Tibial nerve (tissue), 4 donors: ENCODE data around the gene PFKFB2. TPM values are rescaled to one million over a fixed set of nuclear protein-coding genes. Genes with fewer than 3 reads are reported as not detected.

ENCODE experiments used
- DNase-seq, 2 donors: peaks; one replicate each; pipeline ENCODE4 v3.0.0-alpha.2; 2019; ENCODE audit warnings: low spot score in 2 of 2
- H3K27ac ChIP-seq, 4 donors: fragments of 200-600 bp; sonication (generic) in 3 of 4; one replicate each; pipeline ENCODE4 v1.5.1; 2017 to 2019; ENCODE audit warnings: mild to moderate bottlenecking in 1 of 4
- H3K27me3 ChIP-seq, 2 donors: fragments of 200-600 bp; sonication (generic) in 1 of 2; one replicate each; pipeline versions ENCODE4 v1.5.1 to v1.6.0; 2017 to 2019
- H3K36me3 ChIP-seq, 3 donors: fragments of 200-600 bp; sonication (generic); one replicate each; pipeline ENCODE4 v1.5.1; 2018 to 2019
- H3K4me1 ChIP-seq, 4 donors: fragments of 200-600 bp; sonication (generic) in 3 of 4; one replicate each; pipeline ENCODE4 v1.5.1; 2017 to 2019
- H3K4me3 ChIP-seq, 4 donors: fragments of 200-600 bp; sonication (generic) in 3 of 4; one replicate each; pipeline ENCODE4 v1.5.1; 2017 to 2019; ENCODE audit warnings: mild to moderate bottlenecking in 1 of 4, moderate library complexity in 1 of 4
- H3K9me3 ChIP-seq, 4 donors: fragments of 200-600 bp; sonication (generic) in 3 of 4; one replicate each; pipeline ENCODE4 v1.5.1; 2017 to 2019
- EP300 ChIP-seq, 2 donors: sonication (generic); formaldehyde crosslinking; IDR thresholded peaks; one replicate each; pipeline ENCODE4 v1.6.1; 2017; ENCODE audit warnings: antibody characterized with exemption in 2 of 2, mild to moderate bottlenecking in 1 of 2
- POLR2A ChIP-seq, 2 donors: fragments of 450-650 bp; IDR thresholded peaks; one replicate each; pipeline ENCODE4 v1.6.1; 2017; ENCODE audit warnings: antibody characterized with exemption in 2 of 2, mild to moderate bottlenecking in 2 of 2, moderate library complexity in 2 of 2
- WGBS, 2 donors: methylation state at CpG; one replicate each; pipeline ENCODE4 v1.1.5; 2018; 5-methylcytosine and 5-hydroxymethylcytosine counted together
- total RNA-seq, 4 donors: library from RNA; depleted of rRNA; stranded (reverse); fragments of >200 nt; gene quantifications; one replicate each; pipeline ENCODE4 v1.1.0, GENCODE V29; 2016
- TF ChIP-seq, protein P1 (sequence below), 5 experiments: fragments of 200-600 bp in 3 of 5; fragments of 450-650 bp in 2 of 5; sonication (generic) in 3 of 5; IDR thresholded peaks; one replicate each; pipeline ENCODE4 v1.5.1; 2016 to 2019; ENCODE audit warnings: antibody characterized with exemption in 5 of 5, mild to moderate bottlenecking in 3 of 5, moderate library complexity in 2 of 5

Gene PFKFB2
- total RNA-seq, 4 donors from 2014 or later, result 6.5 to 9.8 (median 8.6) TPM

DNA sequence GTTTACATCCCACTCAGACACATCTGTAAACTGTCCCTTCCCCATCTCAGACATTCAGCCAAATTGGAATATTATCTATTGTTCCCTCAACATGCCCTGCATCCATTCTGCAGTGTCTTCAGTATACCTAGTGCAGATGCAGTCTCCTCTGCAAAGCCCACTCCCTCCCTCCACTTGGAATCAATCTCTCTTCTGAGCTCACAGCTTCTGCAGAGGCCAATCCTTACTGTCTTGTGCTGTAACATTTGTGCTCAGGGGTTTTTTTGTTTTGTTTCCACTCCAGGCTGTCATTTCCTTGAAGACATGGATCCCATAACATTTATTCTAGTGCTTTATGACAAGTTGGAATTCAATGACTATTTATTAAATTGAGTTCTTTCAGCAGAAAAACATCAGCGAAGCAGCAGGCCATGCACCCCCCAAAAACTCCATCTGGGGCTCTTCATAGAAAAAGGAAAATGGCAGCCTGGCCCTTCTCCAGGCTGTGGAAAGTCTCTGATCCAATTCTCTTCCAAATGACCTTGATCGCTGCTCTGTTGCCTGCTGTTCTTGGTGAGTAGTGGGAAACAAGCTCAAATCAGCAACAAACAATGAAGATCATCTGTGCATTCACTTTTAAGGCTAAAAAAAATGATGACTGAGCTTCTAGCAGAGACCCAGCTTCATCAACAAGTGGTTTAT is 59.7 kb downstream of the PFKFB2 start:
- no peaks in the 10 kb centered on the region for H3K36me3 ChIP-seq
- H3K4me1 ChIP-seq, result no peaks in the 10 kb centered on the region
- no peaks in the 10 kb centered on the region for H3K27me3 ChIP-seq
- 79 to 85% methylated on average over 2 of the region's 2 CpGs for WGBS, 2 donors
- TF ChIP-seq, protein P1, sequence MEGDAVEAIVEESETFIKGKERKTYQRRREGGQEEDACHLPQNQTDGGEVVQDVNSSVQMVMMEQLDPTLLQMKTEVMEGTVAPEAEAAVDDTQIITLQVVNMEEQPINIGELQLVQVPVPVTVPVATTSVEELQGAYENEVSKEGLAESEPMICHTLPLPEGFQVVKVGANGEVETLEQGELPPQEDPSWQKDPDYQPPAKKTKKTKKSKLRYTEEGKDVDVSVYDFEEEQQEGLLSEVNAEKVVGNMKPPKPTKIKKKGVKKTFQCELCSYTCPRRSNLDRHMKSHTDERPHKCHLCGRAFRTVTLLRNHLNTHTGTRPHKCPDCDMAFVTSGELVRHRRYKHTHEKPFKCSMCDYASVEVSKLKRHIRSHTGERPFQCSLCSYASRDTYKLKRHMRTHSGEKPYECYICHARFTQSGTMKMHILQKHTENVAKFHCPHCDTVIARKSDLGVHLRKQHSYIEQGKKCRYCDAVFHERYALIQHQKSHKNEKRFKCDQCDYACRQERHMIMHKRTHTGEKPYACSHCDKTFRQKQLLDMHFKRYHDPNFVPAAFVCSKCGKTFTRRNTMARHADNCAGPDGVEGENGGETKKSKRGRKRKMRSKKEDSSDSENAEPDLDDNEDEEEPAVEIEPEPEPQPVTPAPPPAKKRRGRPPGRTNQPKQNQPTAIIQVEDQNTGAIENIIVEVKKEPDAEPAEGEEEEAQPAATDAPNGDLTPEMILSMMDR (IDR thresholded peaks at IDR 0.05), result no peak
- TF ChIP-seq POLR2A (IDR thresholded peaks at IDR 0.05) (no peak), EP300 (IDR thresholded peaks at IDR 0.05) (no peak)
- no peak for DNase-seq
- H3K9me3 ChIP-seq, result no peaks in the 10 kb centered on the region
- no peak overlapping the region for H3K27ac ChIP-seq
- no peak overlapping the region for H3K4me3 ChIP-seq

DNA sequence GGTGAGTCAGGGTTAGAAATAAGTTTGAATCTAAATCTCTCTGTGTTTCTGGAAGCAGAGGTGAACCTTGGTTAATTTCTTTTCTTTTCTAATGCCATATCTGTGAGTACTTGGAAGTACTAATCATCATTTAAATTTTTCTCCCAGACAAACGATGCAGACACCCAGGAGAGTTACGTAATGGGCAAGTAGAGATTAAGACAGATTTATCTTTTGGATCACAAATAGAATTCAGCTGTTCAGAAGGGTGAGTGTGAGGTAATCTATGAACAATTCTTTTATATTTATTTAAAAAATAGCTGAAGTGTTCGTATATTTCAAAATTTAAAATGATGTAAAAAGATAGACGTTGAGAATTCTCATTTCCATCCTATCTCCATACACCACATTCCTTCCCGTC is 62.2 kb downstream of the PFKFB2 start:
- Histone ChIP-seq H3K27me3 (no peaks in the 10 kb centered on the region), H3K9me3 (no peaks in the 10 kb centered on the region), H3K36me3 (no peaks in the 10 kb centered on the region), H3K4me3 (no peak overlapping the region), H3K27ac (no peak overlapping the region), H3K4me1 (no peaks in the 10 kb centered on the region)
- TF ChIP-seq EP300 (IDR thresholded peaks at IDR 0.05) (no peak), POLR2A (IDR thresholded peaks at IDR 0.05) (no peak)
- TF ChIP-seq, protein P1 (IDR thresholded peaks at IDR 0.05), result no peak
- DNase-seq, result no peak
- WGBS, 2 donors, result 64 to 68% methylated on average over 5 of the region's 5 CpGs

DNA sequence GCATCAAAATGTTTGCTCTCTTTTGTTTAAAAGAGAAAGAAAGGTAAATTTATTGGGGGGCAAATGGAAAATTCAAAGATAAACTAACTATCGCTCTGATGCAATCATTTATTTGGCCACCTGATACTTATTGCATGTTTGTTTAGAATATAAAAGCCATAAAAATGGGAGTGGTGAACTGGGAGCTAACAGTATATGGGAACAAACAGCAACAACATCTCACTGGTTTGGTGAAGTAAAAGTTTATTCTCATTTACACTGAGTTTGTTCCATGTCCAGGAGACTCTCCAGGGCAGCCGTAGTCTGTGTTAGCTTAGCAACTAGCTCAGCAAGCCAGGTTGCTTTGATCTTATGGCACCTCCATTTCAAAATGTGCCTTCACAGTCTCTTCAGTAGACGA is 71.3 kb downstream of the PFKFB2 start:
- no peaks in the 10 kb centered on the region for H3K4me1 ChIP-seq
- peaks cover 0 to 16% (median 0%) of the 10 kb centered on the region in 3 donors for H3K36me3 ChIP-seq
- no peak for DNase-seq
- WGBS, 2 donors, result 86% methylated on average over 3 of the region's 3 CpGs
- no peak for TF ChIP-seq POLR2A (IDR thresholded peaks at IDR 0.05)
- TF ChIP-seq, protein P1 (IDR thresholded peaks at IDR 0.05), result no peak
- peaks cover 0 to 22% (median 5%) of the 10 kb centered on the region in 4 donors for H3K9me3 ChIP-seq
- no peaks in the 10 kb centered on the region for H3K27me3 ChIP-seq
- H3K27ac ChIP-seq, result no peak overlapping the region
- no peak overlapping the region for H3K4me3 ChIP-seq

DNA sequence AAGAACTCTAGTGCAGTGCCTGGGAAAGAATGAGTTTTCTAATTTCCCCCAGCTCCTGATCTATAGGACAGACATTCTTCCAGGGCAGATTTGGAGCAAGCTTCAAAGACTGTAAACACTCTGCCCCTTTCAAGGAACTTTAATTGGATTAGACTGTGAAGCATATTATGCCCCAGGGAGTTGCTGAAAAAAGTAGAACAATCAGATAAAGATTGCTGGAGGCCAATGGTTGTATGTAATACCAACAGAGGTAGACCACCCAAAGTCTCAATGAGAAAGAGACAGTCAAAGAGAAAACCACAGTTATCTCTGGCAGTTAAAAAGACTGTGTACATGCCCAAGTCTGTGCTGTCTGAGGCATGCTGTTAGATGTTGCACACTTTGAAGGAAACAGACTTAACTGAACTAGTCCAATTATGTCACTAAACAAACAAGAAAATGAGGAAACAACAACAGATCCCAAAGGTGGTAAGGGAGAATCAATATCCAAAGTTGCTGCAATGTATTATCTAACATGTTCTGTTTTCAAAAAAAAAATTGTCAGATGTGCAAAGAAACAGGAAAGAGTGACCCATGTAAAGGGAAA is 75.4 kb downstream of the PFKFB2 start:
- no peak for TF ChIP-seq EP300 (IDR thresholded peaks at IDR 0.05)
- TF ChIP-seq POLR2A (IDR thresholded peaks at IDR 0.05), result no peak
- TF ChIP-seq, protein P1 (IDR thresholded peaks at IDR 0.05), result no peak

DNA sequence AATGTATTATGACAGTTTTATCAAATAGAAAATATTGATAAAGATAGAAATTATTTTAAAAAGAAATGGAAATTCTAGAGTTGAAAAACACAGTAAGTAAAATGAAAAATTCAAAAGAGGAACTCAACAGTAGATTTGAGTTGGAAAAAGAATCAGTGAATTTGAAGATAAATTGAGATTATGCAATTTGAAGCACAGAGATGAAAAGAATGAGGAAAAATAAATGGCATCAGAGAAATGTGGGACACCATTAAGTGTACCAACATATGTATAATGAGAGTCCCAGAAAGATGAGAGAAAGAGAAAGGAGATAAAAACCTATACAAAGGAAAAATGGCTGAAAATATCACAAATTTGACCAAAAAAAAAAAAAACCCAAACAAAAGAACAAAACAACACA is 76.0 kb downstream of the PFKFB2 start:
- TF ChIP-seq EP300 (IDR thresholded peaks at IDR 0.05) (no peak), POLR2A (IDR thresholded peaks at IDR 0.05) (no peak)
- TF ChIP-seq, protein P1 (IDR thresholded peaks at IDR 0.05), result no peak
- no peaks in the 10 kb centered on the region for H3K27me3 ChIP-seq
- H3K9me3 ChIP-seq, result peaks cover 0 to 41% (median 8%) of the 10 kb centered on the region in 4 donors

More for the DNA sequence above, 75.4 kb downstream of the PFKFB2 start:
- no peak overlapping the region for H3K27ac ChIP-seq
- no peak for DNase-seq
- H3K27me3 ChIP-seq, result no peaks in the 10 kb centered on the region
- no peaks in the 10 kb centered on the region for H3K4me1 ChIP-seq
- peaks cover 0 to 41% (median 8%) of the 10 kb centered on the region in 4 donors for H3K9me3 ChIP-seq
- H3K4me3 ChIP-seq, result no peak overlapping the region
- peaks cover 0 to 35% (median 0%) of the 10 kb centered on the region in 3 donors for H3K36me3 ChIP-seq

More for the DNA sequence above, 76.0 kb downstream of the PFKFB2 start:
- DNase-seq, result no peak
- Histone ChIP-seq H3K4me1 (no peaks in the 10 kb centered on the region), H3K4me3 (no peak overlapping the region), H3K36me3 (peaks cover 0 to 35% (median 0%) of the 10 kb centered on the region in 3 donors), H3K27ac (no peak overlapping the region)
